HG02642 (cell line): Measurements from ENCODE around the gene PLCH1.

Experiments used
- ATAC-seq: cut with Tn5 transposase; IDR thresholded peaks from one replicate; pipeline ENCODE4 v1.9.1; 2021; ENCODE audit warnings: mild to moderate bottlenecking; ENCODE audit not compliant: unreplicated experiment, poor library complexity

Gene PLCH1

GRCh38 chr3:155394240-155394639 is 350.6 kb downstream of the PLCH1 start:
- ATAC-seq = no peak

GRCh38 chr3:155393316-155393715 is 351.6 kb downstream of the PLCH1 start:
- ATAC-seq = no peak

- no peak for ATAC-seq
Measured at GRCh38 chr3:155392138-155392537, 352.7 kb downstream of the PLCH1 start.

- no peak for ATAC-seq
Measured at GRCh38 chr3:155391551-155391958, 353.3 kb downstream of the PLCH1 start.

- ATAC-seq = no peak
Measured at GRCh38 chr3:155391104-155391503, 353.8 kb downstream of the PLCH1 start.

- ATAC-seq = no peak
Measured at GRCh38 chr3:155390351-155390750, 354.5 kb downstream of the PLCH1 start.

GRCh38 chr3:155388417-155388816 is 356.5 kb downstream of the PLCH1 start:
- ATAC-seq = no peak

- no peak for ATAC-seq
Measured at GRCh38 chr3:155387571-155387970, 357.3 kb downstream of the PLCH1 start.

- ATAC-seq = no peak
Measured at GRCh38 chr3:155386919-155387318, 358.0 kb downstream of the PLCH1 start.

GRCh38 chr3:155385896-155386625 is 358.8 kb downstream of the PLCH1 start:
- no peak for ATAC-seq

GRCh38 chr3:155382396-155383042 is 362.4 kb downstream of the PLCH1 start:
- peak; percentile 51 for ATAC-seq

GRCh38 chr3:155377847-155378246 is 367.0 kb downstream of the PLCH1 start:
- no peak for ATAC-seq

- no peak for ATAC-seq
Measured at GRCh38 chr3:155377071-155377470, 367.8 kb downstream of the PLCH1 start.

GRCh38 chr3:155372281-155372680 is 372.6 kb downstream of the PLCH1 start:
- no peak for ATAC-seq

- ATAC-seq = no peak
Measured at GRCh38 chr3:155370764-155371503, 373.9 kb downstream of the PLCH1 start.

- ATAC-seq = no peak
Measured at GRCh38 chr3:155370198-155370597, 374.7 kb downstream of the PLCH1 start.

- ATAC-seq = no peak
Measured at GRCh38 chr3:155369735-155370134, 375.1 kb downstream of the PLCH1 start.

- no peak for ATAC-seq
Measured at GRCh38 chr3:155369244-155369643, 375.6 kb downstream of the PLCH1 start.

- ATAC-seq = no peak
Measured at GRCh38 chr3:155368786-155369185, 376.1 kb downstream of the PLCH1 start.

GRCh38 chr3:155367506-155367905 is 377.4 kb downstream of the PLCH1 start:
- no peak for ATAC-seq

GRCh38 chr3:155365178-155365783 is 379.6 kb downstream of the PLCH1 start:
- ATAC-seq = no peak
